ENCODE measurements around the gene CEP76.

The CEP76 gene
- 13.3 to 20.6 reads per million in 2 donors for total RNA-seq

GRCh38 chr18:12702221-12703095 lies at the start of gene CEP76, which contains the start of gene PSMG2:
Gene CEP76 (minus strand): TSS chr18:12702723. CDS start chr18:12702548, 175 bp downstream.
Gene PSMG2 (plus strand): TSS chr18:12703042. CDS start chr18:12703108, 66 bp downstream.
- peak; percentile 74 for DNase-seq

- DNase-seq: no peak
Observed at GRCh38 chr18:12751891-12752290, 49.4 kb upstream of the CEP76 start.

- DNase-seq: no peak
Observed at GRCh38 chr18:12751503-12751884, 49.0 kb upstream of the CEP76 start.

DNA sequence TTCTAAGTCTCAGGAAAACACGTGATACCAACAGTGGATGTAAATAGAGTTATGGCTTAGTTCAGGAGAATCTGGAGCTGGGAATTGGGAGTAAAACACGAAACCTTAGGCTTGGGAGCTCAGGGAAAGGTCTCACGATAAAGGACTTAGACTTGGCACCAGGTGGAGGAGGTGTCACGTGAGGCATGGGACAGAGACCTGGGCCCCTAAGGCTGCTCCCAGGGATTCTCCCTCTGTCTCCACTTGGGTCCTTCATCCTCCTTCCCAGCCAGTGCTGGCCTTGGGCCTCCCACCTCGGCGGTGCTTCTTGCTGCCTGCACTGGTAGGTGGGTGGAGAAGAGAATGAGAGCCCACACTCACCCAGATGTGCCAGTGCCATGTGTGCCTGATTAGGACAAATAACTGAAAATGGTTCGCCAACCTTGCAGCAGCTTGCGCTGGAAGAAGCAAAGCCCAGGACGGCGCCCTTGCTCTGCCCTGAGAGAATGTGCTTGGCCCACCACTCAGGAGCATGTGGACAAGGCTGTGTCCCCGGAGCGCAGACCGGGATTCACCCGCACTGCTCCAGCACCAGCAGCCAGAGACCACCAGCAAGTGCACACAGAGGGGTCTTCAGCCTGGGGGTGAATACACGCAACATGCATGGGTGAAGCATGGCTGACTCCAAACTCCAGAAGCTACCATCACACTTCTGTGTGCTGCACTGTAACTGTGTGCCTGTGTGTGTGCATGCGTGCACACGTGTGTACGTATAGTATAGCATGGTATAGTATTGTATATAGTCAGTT lies 48.4 kb upstream of the CEP76 start:
- DNase-seq: no peak

- DNase-seq: no peak
Observed at GRCh38 chr18:12750076-12750714, 47.7 kb upstream of the CEP76 start.

- DNase-seq: no peak
Observed at GRCh38 chr18:12749121-12749520, 46.6 kb upstream of the CEP76 start.

- no peak for DNase-seq
Observed at GRCh38 chr18:12748671-12749070, 46.1 kb upstream of the CEP76 start.

- no peak for DNase-seq
Observed at GRCh38 chr18:12747530-12748315, 45.2 kb upstream of the CEP76 start.

DNA sequence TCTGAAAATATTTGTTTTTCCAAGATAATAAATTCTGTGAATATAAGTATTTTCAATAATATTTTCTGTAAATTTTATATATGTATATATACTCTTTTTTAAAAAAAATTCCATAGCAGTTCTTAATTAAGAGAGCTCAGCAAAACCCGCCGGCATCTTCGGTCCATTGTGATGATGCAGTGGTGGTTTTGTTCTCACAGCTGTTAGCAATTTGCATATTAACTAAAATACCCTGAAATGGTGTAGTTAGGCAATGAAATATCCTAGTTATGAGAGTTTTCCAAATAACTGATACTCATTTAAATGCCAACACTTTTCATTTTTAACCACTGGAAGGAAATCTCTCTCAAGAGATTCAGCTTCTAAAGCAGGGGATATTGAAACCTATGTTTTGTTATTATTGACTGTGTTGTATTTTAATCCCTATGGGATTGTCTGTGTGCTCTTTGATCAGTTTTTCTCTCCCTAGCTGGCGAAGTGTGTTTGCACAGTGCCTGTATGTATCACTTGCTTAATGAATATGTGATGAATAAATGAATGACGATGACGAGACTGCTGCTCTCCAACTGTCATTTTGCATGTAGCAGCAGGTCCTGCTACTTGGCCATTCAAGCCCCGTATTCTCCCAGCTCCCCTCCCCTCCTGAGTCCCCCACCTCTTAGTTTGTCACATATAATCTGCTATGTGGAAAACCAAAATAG lies 42.7 kb upstream of the CEP76 start:
- DNase-seq: no peak

DNA sequence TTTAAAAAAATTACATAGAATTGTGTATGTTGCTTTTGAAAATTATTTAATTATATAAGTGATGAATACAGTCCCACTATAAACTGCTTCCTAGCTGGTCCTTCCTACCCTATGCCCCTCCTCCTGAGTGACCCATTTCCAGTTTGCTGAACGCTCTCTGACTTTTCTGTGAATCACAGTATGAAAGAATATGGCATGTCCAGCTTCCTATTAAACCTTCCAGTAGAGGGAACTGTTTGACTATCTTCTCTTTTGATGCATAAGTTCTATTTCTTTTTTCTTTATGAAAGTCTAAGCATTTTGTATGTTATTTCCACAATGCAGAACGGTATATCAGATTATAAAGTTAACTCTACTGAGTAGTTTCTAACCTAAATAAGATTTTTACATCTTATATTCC lies 41.6 kb upstream of the CEP76 start:
- DNase-seq: no peak

GRCh38 chr18:12742453-12742852 lies 39.9 kb upstream of the CEP76 start:
- no peak for DNase-seq

DNA sequence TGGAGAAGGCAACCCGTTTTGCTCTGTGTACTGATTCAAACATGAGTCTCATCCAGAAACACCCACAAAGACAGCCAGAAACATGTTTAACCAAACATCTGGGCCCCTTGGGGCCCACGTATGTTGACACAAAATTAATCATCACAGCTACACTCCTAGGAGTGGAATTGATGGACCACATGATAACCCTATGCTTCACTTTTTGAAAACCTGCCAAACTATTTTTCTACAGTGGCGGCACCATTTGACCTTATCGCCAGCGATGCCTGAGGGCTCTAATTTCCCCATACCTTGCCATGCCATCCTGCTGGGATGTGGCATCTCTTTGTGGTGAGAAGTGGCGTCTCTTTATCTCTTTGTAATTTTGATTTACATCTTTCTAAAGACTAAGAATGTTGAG lies 38.8 kb upstream of the CEP76 start:
- no peak for DNase-seq

DNA sequence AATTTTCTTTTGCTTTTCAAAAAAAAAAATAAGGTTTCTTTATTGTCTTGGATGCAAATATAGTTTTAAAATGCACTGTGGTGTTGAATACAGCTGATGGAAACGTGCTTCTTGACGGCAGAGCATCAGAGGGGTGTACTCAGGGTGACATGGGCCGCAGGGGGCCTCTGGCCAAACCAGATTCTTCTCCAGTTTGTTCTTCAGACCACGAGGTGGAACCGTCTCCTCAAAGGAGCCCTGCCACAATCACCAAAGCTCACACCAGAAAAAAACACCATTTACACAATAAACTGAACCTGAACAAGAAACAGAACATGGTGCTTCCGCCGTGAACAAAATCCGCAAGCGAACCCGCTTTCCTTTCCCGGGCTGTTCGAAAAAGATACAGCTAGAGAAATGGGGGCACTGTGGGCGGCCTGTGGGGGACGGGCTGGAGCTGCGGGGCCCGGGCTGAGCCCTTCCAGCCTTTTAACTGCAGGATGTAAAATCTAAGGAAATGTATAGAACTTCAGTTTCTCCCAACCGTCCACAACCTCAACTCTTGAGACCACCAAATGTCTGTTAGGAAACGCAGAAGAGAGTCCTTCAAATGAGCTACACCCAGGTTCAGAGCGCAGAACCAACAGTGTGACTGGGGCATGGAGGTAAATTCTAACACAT lies 34.9 kb upstream of the CEP76 start:
- DNase-seq: no peak

DNA sequence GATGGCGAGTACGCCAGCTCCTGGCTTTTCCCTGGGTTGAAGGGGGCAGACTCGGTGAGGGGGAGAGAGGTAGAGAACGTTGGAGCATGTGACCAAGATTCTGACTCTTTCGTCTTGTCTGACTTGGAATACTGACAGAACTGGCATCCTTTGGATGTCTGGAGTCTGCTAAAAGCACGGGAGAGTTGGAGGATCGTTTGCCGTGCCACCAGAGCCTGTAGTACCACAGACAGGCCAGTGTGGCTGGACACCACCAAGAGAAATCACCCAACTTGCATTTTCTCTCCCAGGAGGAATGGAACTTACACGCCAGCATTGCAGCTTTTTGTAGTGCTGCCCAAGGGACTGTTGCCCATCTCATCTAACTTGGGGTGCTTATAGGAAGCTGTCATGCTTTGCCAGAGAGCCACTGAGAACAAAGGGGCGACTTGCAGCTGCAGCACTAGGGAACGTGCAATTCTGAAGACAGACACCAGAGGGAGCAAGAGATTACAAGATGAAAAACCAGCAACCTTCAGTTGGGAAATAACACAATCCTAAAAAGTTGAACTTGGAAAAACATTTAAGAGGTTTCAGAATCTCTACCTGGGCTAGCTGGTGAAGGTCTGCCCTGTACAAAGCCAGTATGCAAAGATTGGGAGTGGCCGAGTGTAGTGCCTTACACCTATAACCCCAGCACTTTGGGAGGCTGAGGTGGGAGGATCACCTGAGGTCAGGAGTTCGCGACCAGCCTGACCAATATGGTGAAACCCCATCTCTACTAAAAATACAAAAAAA lies 24.4 kb upstream of the CEP76 start:
- DNase-seq: peak; percentile 59

GRCh38 chr18:12726331-12726730 lies 23.8 kb upstream of the CEP76 start:
- no peak for DNase-seq

DNA sequence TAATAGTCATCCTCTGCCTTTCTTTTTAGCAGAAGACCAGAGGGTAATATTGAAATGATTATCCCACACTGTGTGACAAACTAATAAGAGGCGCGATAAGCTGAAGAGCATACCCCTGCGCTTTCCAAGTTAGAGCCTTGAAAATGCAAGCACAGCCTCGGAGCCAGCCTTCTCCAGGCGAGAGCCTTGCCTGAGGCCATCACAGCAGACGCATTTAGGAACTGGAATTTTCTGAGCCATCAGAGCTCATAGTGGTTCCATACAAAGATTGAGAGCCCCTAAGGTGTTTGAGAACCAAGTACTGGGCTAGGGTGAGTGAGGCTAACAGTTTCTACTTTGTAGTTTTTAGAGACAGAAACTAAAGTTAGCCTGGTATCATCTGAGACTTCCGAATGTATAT lies 20.2 kb upstream of the CEP76 start:
- no peak for DNase-seq

- DNase-seq: no peak
Observed at GRCh38 chr18:12721495-12722275, 19.2 kb upstream of the CEP76 start.

DNA sequence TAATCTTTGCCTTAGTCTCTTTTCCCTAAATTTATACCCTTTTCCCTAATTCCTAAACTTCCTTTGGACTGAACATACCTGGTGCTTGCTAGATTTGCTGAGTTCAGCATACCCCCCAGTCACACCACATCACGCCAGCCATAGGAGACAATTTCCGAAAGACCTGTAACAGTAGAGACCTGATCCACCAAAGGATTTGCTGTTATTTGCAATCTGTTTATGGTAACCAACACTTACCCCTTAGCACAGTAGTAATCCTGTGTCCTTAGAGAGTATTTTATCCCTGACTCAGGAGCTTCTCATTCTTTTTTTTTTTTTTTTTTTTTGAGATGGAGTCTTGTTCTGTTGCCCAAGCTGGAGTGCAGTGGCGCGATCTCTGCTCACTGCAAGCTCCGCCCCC lies 8.9 kb upstream of the CEP76 start:
- DNase-seq: no peak

DNA sequence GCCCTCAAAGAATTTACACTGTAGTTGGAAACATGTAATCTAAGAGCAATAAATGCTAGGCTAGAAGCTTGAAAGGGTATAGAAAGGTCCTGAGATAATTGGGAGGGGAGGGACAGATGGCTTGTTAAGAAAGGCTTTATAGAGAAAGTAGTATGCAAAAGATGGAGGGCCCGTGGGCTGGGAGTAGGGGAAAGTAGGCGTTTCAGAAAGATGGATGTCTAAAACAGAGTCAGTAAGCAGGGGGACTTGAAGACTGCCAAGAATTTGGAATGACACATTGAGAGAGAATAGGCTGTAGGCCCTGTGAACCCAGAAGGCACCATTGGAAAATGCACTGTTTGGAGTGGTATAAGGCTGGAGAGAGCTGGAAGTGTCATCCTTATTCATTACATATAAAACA lies 1.1 kb upstream of the CEP76 start:
- DNase-seq: no peak

Measured in T-helper 9 cell (primary cell).